Cardiac fibroblast (primary cell): Measurements from ENCODE around the gene CEP112.

Source experiments
- DNase-seq, 2 donors: peaks; one replicate each; pipeline versions ENCODE4 v3.0.0 to v3.0.0-alpha.2; 2010; ENCODE audit warnings: low read depth in 2 of 2
- H3K4me3 ChIP-seq, 2 donors: replicated peaks in 1 of 2; 1 replicate in 1 of 2; 2 replicates in 1 of 2; pipeline ENCODE4 v1.5.1; 2011; ENCODE audit warnings: low read depth in 2 of 2, low read length in 2 of 2, mild to moderate bottlenecking in 2 of 2, moderate library complexity in 1 of 2
- TF ChIP-seq, protein P1 (sequence below): IDR thresholded peaks from one replicate; pipeline ENCODE4 v1.5.1; 2011; ENCODE audit warnings: low read depth, mild to moderate bottlenecking, low read length, inconsistent platforms

CEP112 gene

DNA sequence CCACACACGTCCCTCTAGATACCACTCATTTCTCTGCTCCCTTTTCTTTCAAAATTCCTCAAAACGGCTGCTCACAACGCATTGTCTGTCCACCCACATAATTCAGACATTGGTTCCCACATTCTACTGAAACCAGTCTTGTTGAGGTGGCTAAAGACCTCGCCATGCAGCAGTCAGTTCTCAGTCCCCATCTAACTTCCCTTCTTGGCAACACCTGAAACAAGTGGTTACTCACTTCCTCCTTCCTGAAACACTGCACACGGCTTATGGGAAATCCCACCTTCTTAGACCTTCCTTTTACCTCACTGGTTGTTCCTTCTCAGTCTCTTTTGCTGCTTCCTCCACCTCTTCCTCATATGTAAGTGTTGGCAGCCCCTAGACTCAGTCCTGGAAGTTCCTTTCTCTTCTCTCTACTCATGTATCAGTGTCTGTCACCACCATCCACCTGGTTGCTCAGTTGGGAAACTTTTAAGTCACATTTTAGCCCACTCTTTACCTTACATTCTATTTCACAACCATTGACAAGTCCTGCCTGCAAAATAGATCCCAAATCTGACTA is 277.1 kb downstream of the CEP112 start:
- no peak overlapping the region for H3K4me3 ChIP-seq
- TF ChIP-seq, protein P1, sequence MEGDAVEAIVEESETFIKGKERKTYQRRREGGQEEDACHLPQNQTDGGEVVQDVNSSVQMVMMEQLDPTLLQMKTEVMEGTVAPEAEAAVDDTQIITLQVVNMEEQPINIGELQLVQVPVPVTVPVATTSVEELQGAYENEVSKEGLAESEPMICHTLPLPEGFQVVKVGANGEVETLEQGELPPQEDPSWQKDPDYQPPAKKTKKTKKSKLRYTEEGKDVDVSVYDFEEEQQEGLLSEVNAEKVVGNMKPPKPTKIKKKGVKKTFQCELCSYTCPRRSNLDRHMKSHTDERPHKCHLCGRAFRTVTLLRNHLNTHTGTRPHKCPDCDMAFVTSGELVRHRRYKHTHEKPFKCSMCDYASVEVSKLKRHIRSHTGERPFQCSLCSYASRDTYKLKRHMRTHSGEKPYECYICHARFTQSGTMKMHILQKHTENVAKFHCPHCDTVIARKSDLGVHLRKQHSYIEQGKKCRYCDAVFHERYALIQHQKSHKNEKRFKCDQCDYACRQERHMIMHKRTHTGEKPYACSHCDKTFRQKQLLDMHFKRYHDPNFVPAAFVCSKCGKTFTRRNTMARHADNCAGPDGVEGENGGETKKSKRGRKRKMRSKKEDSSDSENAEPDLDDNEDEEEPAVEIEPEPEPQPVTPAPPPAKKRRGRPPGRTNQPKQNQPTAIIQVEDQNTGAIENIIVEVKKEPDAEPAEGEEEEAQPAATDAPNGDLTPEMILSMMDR, result no peak
- peak in 1 of 2 donors; percentile 59 for DNase-seq

DNA sequence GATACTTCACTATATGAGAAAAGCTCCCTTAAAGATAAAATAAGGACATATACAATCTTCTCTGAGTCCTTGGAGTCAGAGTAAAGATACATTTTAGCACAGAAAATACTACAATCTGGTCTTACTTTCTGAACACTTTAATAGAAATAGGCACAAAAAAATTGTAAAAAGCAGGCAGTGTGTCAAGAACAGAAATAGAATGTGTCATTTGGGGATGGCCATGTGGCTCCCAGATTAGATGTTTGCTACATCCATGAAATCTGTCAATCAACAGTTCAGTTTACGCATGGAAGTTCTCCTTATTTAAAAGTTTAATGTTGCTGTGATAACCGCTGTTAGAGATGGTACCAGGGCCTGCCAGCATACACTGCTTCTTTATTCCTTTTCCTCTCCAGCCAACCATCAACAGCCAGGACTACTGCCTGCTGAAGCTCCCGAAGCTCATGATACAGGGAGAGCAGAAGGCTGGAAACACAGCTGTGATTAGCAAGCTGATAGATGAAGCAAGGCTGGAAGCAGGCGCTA is 278.5 kb downstream of the CEP112 start:
- no peak overlapping the region for H3K4me3 ChIP-seq
- TF ChIP-seq, protein P1, result no peak
- DNase-seq, result no peak

DNA sequence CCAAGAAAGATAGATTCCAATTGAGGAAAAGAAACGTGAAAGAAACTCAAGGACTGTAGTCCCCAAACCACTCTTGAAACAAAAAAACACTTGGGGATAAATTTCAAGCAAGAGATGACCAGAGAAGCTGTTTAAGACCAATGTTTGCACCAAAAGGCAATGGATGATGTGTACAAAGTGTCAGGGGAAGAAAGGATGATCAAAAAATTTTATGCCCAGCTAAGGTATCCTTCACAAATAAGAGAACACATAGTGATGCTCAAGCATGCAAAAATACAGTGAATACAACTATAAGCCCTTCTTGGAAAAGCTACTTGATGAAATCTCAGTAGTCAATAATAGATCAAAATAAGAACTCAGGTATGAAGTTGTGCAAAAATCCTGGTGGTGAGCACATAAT is 281.1 kb downstream of the CEP112 start:
- no peak for DNase-seq
- no peak overlapping the region for H3K4me3 ChIP-seq
- TF ChIP-seq, protein P1, result no peak

DNA sequence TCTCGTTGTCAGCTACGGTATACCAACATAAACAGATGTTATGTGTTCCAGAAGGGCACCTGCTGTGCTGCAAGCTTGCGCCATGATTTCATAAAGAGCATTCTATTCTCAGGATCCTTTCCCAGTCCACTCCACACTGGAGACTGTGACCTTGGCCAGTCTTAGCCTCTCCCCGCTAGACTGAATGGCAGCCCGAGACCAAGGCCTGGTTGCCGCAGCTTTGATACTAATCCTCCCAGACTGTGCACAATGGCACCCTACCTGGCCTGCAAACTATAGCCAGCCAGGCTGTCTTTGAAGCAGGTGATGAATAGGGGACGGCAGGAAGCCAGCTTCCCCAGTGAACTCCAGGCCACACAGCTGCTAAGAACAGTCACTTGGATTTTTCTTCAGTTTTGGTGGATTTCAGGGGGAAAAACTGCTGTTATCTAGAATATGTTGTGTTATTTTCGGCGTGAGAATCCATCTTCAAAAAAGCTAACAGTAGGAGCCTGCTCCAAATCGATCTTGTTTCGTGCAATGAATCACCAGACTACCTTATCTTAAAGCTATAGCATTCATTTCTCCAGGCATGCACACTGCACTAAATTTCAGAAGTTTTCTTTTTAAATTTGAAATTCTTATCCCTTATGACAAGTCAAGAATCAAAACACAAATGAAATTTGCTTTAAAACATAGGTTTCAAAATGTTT is 289.0 kb downstream of the CEP112 start:
- H3K4me3 ChIP-seq, result no peak overlapping the region
- TF ChIP-seq, protein P1, result no peak
- no peak for DNase-seq

DNA sequence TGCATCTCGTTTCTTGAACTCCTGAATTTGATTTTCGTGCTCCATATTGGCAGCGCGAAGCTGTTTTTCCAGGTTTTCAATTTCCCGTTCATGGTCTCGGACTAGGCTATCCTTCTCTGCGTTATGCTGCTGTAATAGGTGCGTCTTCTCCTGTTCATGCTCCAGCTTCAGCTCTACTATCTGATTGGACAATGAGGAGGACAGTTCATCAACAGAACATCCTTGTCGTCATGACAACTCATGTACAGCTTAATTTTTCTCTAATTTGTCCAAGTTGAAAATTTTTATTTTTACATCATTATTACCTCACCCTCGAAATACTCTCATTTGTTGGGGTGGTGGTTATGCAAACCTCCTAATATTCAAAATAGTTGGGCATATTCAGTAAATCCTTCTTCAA is 289.8 kb downstream of the CEP112 start:
- H3K4me3 ChIP-seq, result no peak overlapping the region
- TF ChIP-seq, protein P1, result no peak
- no peak for DNase-seq

DNA sequence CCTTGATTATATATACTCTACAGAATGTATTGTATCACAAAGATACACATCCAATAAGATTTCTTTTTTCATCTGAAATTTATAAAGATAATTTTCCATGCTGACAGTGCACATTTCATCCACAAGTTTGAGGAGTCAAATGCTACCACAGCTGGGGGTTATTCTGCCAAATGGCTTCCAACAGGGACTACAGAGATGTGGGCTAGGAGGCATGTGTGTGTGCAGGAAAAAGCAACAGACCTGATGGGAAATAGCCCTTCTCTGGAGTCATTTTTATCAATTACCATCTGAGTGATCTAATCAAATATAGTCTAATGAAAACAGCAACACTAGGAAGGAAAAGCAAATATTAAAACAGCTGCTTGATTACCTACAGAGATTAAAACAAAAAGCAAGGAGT is 290.5 kb downstream of the CEP112 start:
- H3K4me3 ChIP-seq, result no peak overlapping the region

More for the DNA sequence above, 290.5 kb downstream of the CEP112 start:
- DNase-seq, result no peak
- TF ChIP-seq, protein P1, result no peak
